ENCODE data around the gene HOXB7.

Gene HOXB7

GRCh38 chr17:48622857-48623256 is 12.0 kb upstream of the HOXB7 start:
- DNase-seq, result no peak

- no peak for DNase-seq
These were observed 10.9 kb upstream of the HOXB7 start for GRCh38 chr17:48621410-48622392.

- DNase-seq, result no peak
These were observed 9.8 kb upstream of the HOXB7 start for GRCh38 chr17:48620461-48621139.

- no peak for DNase-seq
These were observed 9.1 kb upstream of the HOXB7 start for GRCh38 chr17:48619826-48620449.

- DNase-seq, result peak; percentile 81 to 91 (median 87)
These were observed 7.6 kb upstream of the HOXB7 start for GRCh38 chr17:48618256-48618896.

GRCh38 chr17:48617471-48618255 is 6.8 kb upstream of the HOXB7 start:
- no peak for DNase-seq

GRCh38 chr17:48616717-48617470 is 6.1 kb upstream of the HOXB7 start:
- no peak for DNase-seq

- DNase-seq, result no peak
These were observed 5.3 kb upstream of the HOXB7 start for GRCh38 chr17:48615963-48616716.

- DNase-seq, result peak in 2 of 3 experiments; percentile 25 to 60
These were observed 4.5 kb upstream of the HOXB7 start, which contains the start of gene HOXB8 for GRCh38 chr17:48615047-48615962. Gene HOXB8 (minus strand): TSS chr17:48615292. CDS start chr17:48614704, 588 bp downstream.

- DNase-seq, result peak in 2 of 3 experiments; percentile 49 to 53
These were observed 3.3 kb upstream of the HOXB7 start for GRCh38 chr17:48613862-48614694.

GRCh38 chr17:48612854-48613691 is 2.3 kb upstream of the HOXB7 start:
- peak in 2 of 3 experiments; percentile 81 to 86 for DNase-seq

GRCh38 chr17:48612456-48612853 is 1.6 kb upstream of the HOXB7 start:
- DNase-seq, result peak; percentile 91 to 96 (median 93)

- DNase-seq, result peak; percentile 93 to 96 (median 94)
These were observed 1.1 kb upstream of the HOXB7 start for GRCh38 chr17:48611681-48612455.

GRCh38 chr17:48611213-48611612 is 396 bp upstream of the HOXB7 start:
- DNase-seq, result peak in 2 of 3 experiments; percentile 89

- DNase-seq, result peak in 2 of 3 experiments; percentile 75 to 83
These were observed 997 bp downstream of the HOXB7 start for GRCh38 chr17:48609759-48610281.

- DNase-seq, result no peak
These were observed 1.8 kb downstream of the HOXB7 start for GRCh38 chr17:48609033-48609432.
